ENCODE measurements around the gene HOXB4.

GRCh38 chr17:48540213-48540612 lies 37.9 kb downstream of the HOXB4 start:
- TF ChIP-seq FOS (IDR thresholded peaks at IDR 0.05; ENCODE audit: low read depth, low read length) = no peak
- TF ChIP-seq, protein P1, sequence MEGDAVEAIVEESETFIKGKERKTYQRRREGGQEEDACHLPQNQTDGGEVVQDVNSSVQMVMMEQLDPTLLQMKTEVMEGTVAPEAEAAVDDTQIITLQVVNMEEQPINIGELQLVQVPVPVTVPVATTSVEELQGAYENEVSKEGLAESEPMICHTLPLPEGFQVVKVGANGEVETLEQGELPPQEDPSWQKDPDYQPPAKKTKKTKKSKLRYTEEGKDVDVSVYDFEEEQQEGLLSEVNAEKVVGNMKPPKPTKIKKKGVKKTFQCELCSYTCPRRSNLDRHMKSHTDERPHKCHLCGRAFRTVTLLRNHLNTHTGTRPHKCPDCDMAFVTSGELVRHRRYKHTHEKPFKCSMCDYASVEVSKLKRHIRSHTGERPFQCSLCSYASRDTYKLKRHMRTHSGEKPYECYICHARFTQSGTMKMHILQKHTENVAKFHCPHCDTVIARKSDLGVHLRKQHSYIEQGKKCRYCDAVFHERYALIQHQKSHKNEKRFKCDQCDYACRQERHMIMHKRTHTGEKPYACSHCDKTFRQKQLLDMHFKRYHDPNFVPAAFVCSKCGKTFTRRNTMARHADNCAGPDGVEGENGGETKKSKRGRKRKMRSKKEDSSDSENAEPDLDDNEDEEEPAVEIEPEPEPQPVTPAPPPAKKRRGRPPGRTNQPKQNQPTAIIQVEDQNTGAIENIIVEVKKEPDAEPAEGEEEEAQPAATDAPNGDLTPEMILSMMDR (conservative IDR thresholded peaks at IDR 0.05; ENCODE audit: low read depth, low read length) = no peak
- no peak for TF ChIP-seq POLR2A (IDR thresholded peaks at IDR 0.05; ENCODE audit: low read depth, low read length)
- no peak for TF ChIP-seq MAFK (IDR thresholded peaks at IDR 0.05; ENCODE audit: low read depth, low read length)
- TF ChIP-seq CHD1 (IDR thresholded peaks at IDR 0.05; ENCODE audit: low read depth, low read length) = no peak
- no peak for TF ChIP-seq RAD21 (IDR thresholded peaks at IDR 0.05; ENCODE audit: low read length)
- TF ChIP-seq NFE2L2 (IDR thresholded peaks at IDR 0.05; ENCODE audit: low read depth, low read length) = no peak
- no peak for TF ChIP-seq SMC3 (IDR thresholded peaks at IDR 0.05; ENCODE audit: low read depth, low read length)
- no peak for TF ChIP-seq BHLHE40 (IDR thresholded peaks at IDR 0.05; ENCODE audit: low read depth, low read length)
